H1 (cell line): ENCODE measurements around the gene IRX4. TPM values are rescaled to one million over a fixed set of nuclear protein-coding genes. Genes with fewer than 3 reads are reported as not detected.

Experiments
- BCL11A ChIP-seq, 2 experiments: IDR thresholded peaks; one replicate each; pipeline ENCODE4 v1.6.1; 2011; ENCODE audit warnings: low read depth in 2 of 2, low read length in 2 of 2, mild to moderate bottlenecking in 2 of 2
- BRCA1 ChIP-seq: IDR thresholded peaks from 2 replicates; pipeline ENCODE4 v1.6.1; 2012; ENCODE audit warnings: low read depth, low read length, improper control_type of control experiment
- CHD2 ChIP-seq: IDR thresholded peaks from 2 replicates; pipeline ENCODE4 v1.6.1; 2012; ENCODE audit warnings: low read length, improper control_type of control experiment
- EZH2 ChIP-seq: fragments of 200-600 bp; sonication (generic); IDR thresholded peaks from 2 replicates; pipeline ENCODE4 v1.7.1; 2012; ENCODE audit warnings: low read depth, mild to moderate bottlenecking, moderate library complexity, low read length, inconsistent platforms; ENCODE audit not compliant: severe bottlenecking
- FOSL1 ChIP-seq: IDR thresholded peaks from 2 replicates; pipeline ENCODE4 v1.6.1; 2011; ENCODE audit warnings: mild to moderate bottlenecking, low read depth, low read length, moderate library complexity; ENCODE audit not compliant: insufficient read depth
- HDAC2 ChIP-seq, 2 experiments: fragments of 300-600 bp in 1 of 2; sonication (generic) in 1 of 2; IDR thresholded peaks; 2 replicates each; pipeline ENCODE4 v1.6.1; 2011 to 2012; ENCODE audit warnings: low read depth in 2 of 2, low read length in 2 of 2, mild to moderate bottlenecking in 2 of 2, moderate library complexity in 2 of 2, borderline replicate concordance in 1 of 2, inconsistent platforms in 1 of 2
- HDAC6 ChIP-seq: IDR thresholded peaks from one replicate; pipeline ENCODE4 v1.7.1; 2012; ENCODE audit warnings: low read depth, mild to moderate bottlenecking, inconsistent platforms, low read length, moderate library complexity
- JUND ChIP-seq: IDR thresholded peaks from 2 replicates; pipeline ENCODE4 v1.6.1; 2011; ENCODE audit warnings: mild to moderate bottlenecking, improper control_type of control experiment, low read length
- KDM1A ChIP-seq: fragments of 200-600, 300-600 bp; sonication (generic); IDR thresholded peaks from 2 replicates; pipeline ENCODE4 v1.7.1; 2016; ENCODE audit warnings: mild to moderate bottlenecking, low read length, borderline replicate concordance
- KDM4A ChIP-seq: IDR thresholded peaks from one replicate; pipeline ENCODE4 v1.7.1; 2012; ENCODE audit warnings: low read depth, mild to moderate bottlenecking, moderate library complexity, low read length, inconsistent platforms; ENCODE audit not compliant: severe bottlenecking
- MAX ChIP-seq: IDR thresholded peaks from 2 replicates; pipeline ENCODE4 v1.6.1; 2012; ENCODE audit warnings: inconsistent platforms
- NANOG ChIP-seq: IDR thresholded peaks from 2 replicates; pipeline ENCODE4 v1.6.1; 2011; ENCODE audit warnings: low read length, low read depth, mild to moderate bottlenecking, inconsistent platforms; ENCODE audit not compliant: insufficient read depth, poor library complexity, severe bottlenecking
- NRF1 ChIP-seq: IDR thresholded peaks from 2 replicates; pipeline ENCODE4 v1.6.1; 2011; ENCODE audit warnings: mild to moderate bottlenecking, low read depth, low read length, improper control_type of control experiment
- RBBP5 ChIP-seq: IDR thresholded peaks from 2 replicates; pipeline ENCODE4 v1.7.1; 2012; ENCODE audit warnings: low read depth, mild to moderate bottlenecking, inconsistent platforms, low read length, moderate library complexity, borderline replicate concordance
- RXRA ChIP-seq: IDR thresholded peaks from 2 replicates; pipeline ENCODE4 v1.6.1; 2011; ENCODE audit warnings: low read depth, mild to moderate bottlenecking, low read length, moderate library complexity; ENCODE audit not compliant: insufficient read depth
- SAP30 ChIP-seq: fragments of 300-600 bp; sonication (generic); IDR thresholded peaks from 2 replicates; pipeline ENCODE4 v1.7.1; 2012; ENCODE audit warnings: low read length, moderate library complexity, mild to moderate bottlenecking, inconsistent platforms; ENCODE audit not compliant: insufficient read depth, insufficient replicate concordance
- SIN3A ChIP-seq, 2 experiments: IDR thresholded peaks in 1 of 2; conservative IDR thresholded peaks in 1 of 2; 2 replicates each; pipeline ENCODE4 v1.6.1; 2011 to 2012; ENCODE audit warnings: low read length in 2 of 2, improper control_type of control experiment in 1 of 2, low read depth in 1 of 2, mild to moderate bottlenecking in 1 of 2
- SIX5 ChIP-seq: IDR thresholded peaks from 2 replicates; pipeline ENCODE4 v1.6.1; 2011; ENCODE audit warnings: mild to moderate bottlenecking, low read depth, low read length
- SP1 ChIP-seq: IDR thresholded peaks from 2 replicates; pipeline ENCODE4 v1.6.1; 2011; ENCODE audit warnings: low read depth, low read length
- SP2 ChIP-seq: IDR thresholded peaks from 2 replicates; pipeline ENCODE4 v1.6.1; 2012; ENCODE audit warnings: mild to moderate bottlenecking, low read length, inconsistent platforms
- SUZ12 ChIP-seq: fragments of 200-600 bp; sonication (generic); IDR thresholded peaks from 2 replicates; pipeline ENCODE4 v1.6.1; 2012; ENCODE audit warnings: mild to moderate bottlenecking, inconsistent platforms, low read length, moderate library complexity, mixed read lengths
- TCF12 ChIP-seq: IDR thresholded peaks from 2 replicates; pipeline ENCODE4 v1.6.1; 2011; ENCODE audit warnings: low read depth, mild to moderate bottlenecking, low read length
- polyA plus RNA-seq, 7 experiments: library from polyadenylated mRNA; depleted of rRNA in 3 of 7; stranded (reverse) in 5 of 7; unstranded in 2 of 7; fragments of >200 nt in 5 of 7; fragments of 200-250 nt in 2 of 7; gene quantifications; 1 replicate in 5 of 7; 2 replicates in 1 of 7; 4 replicates in 1 of 7; pipeline versions ENCODE4 v1.2.1 to v1.2.3, GENCODE V29; 2011 to 2013; ENCODE audit warnings: missing spikeins in 2 of 7, mixed read lengths in 2 of 7
- total RNA-seq: library from RNA; stranded (reverse); fragmentation: NEBNext Ultra II Directional; extraction: Animal tissue kit (Norgen Biotek cat#: 25700); gene quantifications from 2 replicates; pipeline ENCODE4 v1.2.1, GENCODE V29; 2021

Gene IRX4
- total and polyA plus RNA-seq, 2 of the 8 experiments (the other 6 are each of a cell fraction or from before 2014, with no cell fraction given) = 0.45 to 1.2 TPM

- TF ChIP-seq SIX5 (no peak), HDAC2 (IDR thresholded peaks at IDR 0.05; ENCODE audit: borderline replicate concordance in 1 of 2, low read depth in 2 of 2, low read length in 2 of 2) (no peak; a peak in 1 of 4 replicates), HDAC6 (no peak), BCL11A (IDR thresholded peaks at IDR 0.05; ENCODE audit: low read depth in 2 of 2, low read length in 2 of 2) (no peak), EZH2 (peak; percentile 84), SIN3A (conservative IDR thresholded peaks at IDR 0.05 in 1 of 2, IDR thresholded peaks at IDR 0.05 in 1 of 2; ENCODE audit: low read depth in 1 of 2, low read length in 2 of 2) (no peak), SP1 (no peak), SAP30 (no peak), CHD2 (no peak), NRF1 (no peak), JUND (no peak), RXRA (no peak), MAX (peak; percentile 31; the same call in 1 of the 2 replicates), NANOG (no peak), KDM4A (peak; percentile 92), BRCA1 (no peak), KDM1A (no peak), SP2 (no peak), SUZ12 (peak; percentile 71; the same call in 1 of the 2 replicates), RBBP5 (peak; percentile 56; the same call in 1 of the 2 replicates), TCF12 (no peak), FOSL1 (no peak)
Observed at GRCh38 chr5:1930880-1931603, 48.3 kb upstream of the IRX4 start (continued).
